H9 (cell line): ENCODE measurements around the gene LRRC40. TPM values are rescaled to one million over a fixed set of nuclear protein-coding genes. Genes with fewer than 3 reads are reported as not detected.

Experiments used
- DNase-seq: peaks from one replicate; pipeline ENCODE4 v3.0.0-alpha.2; 2017
- H2AFZ ChIP-seq: one replicate; pipeline ENCODE4 v1.6.1; 2013; ENCODE audit warnings: mild to moderate bottlenecking, low read length, control low read depth, moderate library complexity
- H2AK5ac ChIP-seq: 2 replicates; pipeline ENCODE4 v1.6.1; 2013; ENCODE audit warnings: low read length, control low read depth, mixed read lengths; ENCODE audit not compliant: insufficient read length
- H2BK120ac ChIP-seq: one replicate; pipeline ENCODE4 v1.6.1; 2013; ENCODE audit warnings: low read depth, mild to moderate bottlenecking, low read length, control low read depth, inconsistent platforms; ENCODE audit not compliant: poor library complexity, severe bottlenecking
- H2BK12ac ChIP-seq: 2 replicates; pipeline ENCODE4 v1.6.1; 2013; ENCODE audit warnings: low read length, control low read depth, mixed read lengths, low read depth; ENCODE audit not compliant: insufficient read length
- H2BK15ac ChIP-seq: 2 replicates; pipeline ENCODE4 v1.6.1; 2013; ENCODE audit warnings: low read depth, low read length, control low read depth
- H2BK20ac ChIP-seq: one replicate; pipeline ENCODE4 v1.6.1; 2013; ENCODE audit warnings: low read depth, mild to moderate bottlenecking, low read length, control low read depth, inconsistent platforms; ENCODE audit not compliant: poor library complexity, severe bottlenecking
- H2BK5ac ChIP-seq: 2 replicates; pipeline ENCODE4 v1.6.1; 2013; ENCODE audit warnings: low read length, control low read depth, mixed read lengths; ENCODE audit not compliant: insufficient read length
- H3K14ac ChIP-seq: 2 replicates; pipeline ENCODE4 v1.6.1; 2013; ENCODE audit warnings: low read length, control low read depth; ENCODE audit not compliant: insufficient read depth
- H3K18ac ChIP-seq: 2 replicates; pipeline ENCODE4 v1.6.1; 2013; ENCODE audit warnings: low read depth, mild to moderate bottlenecking, mixed read lengths, low read length, control low read depth; ENCODE audit not compliant: insufficient read length
- H3K23ac ChIP-seq: 2 replicates; pipeline ENCODE4 v1.6.1; 2013; ENCODE audit warnings: low read length, control low read depth, mixed read lengths, low read depth; ENCODE audit not compliant: insufficient read length
- H3K23me2 ChIP-seq: 2 replicates; pipeline ENCODE4 v1.6.1; 2013; ENCODE audit warnings: low read depth, mild to moderate bottlenecking, mixed read lengths, low read length, control low read depth; ENCODE audit not compliant: insufficient read length, poor library complexity, severe bottlenecking
- H3K27ac ChIP-seq: 2 replicates; pipeline ENCODE4 v1.5.1; 2013; ENCODE audit warnings: low read length, control low read depth, mixed read lengths, low read depth; ENCODE audit not compliant: insufficient read length
- H3K27me3 ChIP-seq: 2 replicates; pipeline ENCODE4 v1.6.1; 2013; ENCODE audit warnings: low read length, control low read depth, inconsistent platforms; ENCODE audit not compliant: insufficient read depth
- H3K4ac ChIP-seq: 2 replicates; pipeline ENCODE4 v1.6.1; 2013; ENCODE audit warnings: low read depth, mild to moderate bottlenecking, control low read depth, inconsistent platforms, low read length, moderate library complexity
- H3K4me1 ChIP-seq: 2 replicates; pipeline ENCODE4 v1.6.1; 2013; ENCODE audit warnings: low read length, control low read depth, inconsistent platforms; ENCODE audit not compliant: insufficient read depth
- H3K4me2 ChIP-seq: 2 replicates; pipeline ENCODE4 v1.6.1; 2013; ENCODE audit warnings: low read length, control low read depth, mixed read lengths; ENCODE audit not compliant: insufficient read length, insufficient read depth
- H3K56ac ChIP-seq: 2 replicates; pipeline ENCODE4 v1.6.1; 2013; ENCODE audit warnings: low read depth, mild to moderate bottlenecking, mixed read lengths, low read length, control low read depth; ENCODE audit not compliant: insufficient read length
- H3K79me1 ChIP-seq: 2 replicates; pipeline ENCODE4 v1.6.1; 2013; ENCODE audit warnings: low read depth, mild to moderate bottlenecking, moderate library complexity, low read length, control low read depth, inconsistent platforms; ENCODE audit not compliant: insufficient read depth, poor library complexity, severe bottlenecking
- H3K79me2 ChIP-seq: 2 replicates; pipeline ENCODE4 v1.6.1; 2013; ENCODE audit warnings: low read length, control low read depth, inconsistent platforms; ENCODE audit not compliant: insufficient read depth
- H3K9ac ChIP-seq: 2 replicates; pipeline ENCODE4 v1.6.1; 2013; ENCODE audit warnings: low read length, control low read depth, mixed read lengths; ENCODE audit not compliant: insufficient read length; ENCODE audit errors: extremely low read depth
- H3K9me3 ChIP-seq: one replicate; pipeline ENCODE4 v1.6.1; 2013; ENCODE audit warnings: low read depth, low read length, inconsistent platforms; ENCODE audit not compliant: control insufficient read depth
- H3T11ph ChIP-seq: one replicate; pipeline ENCODE4 v1.6.1; 2013; ENCODE audit warnings: mild to moderate bottlenecking, low read length, control low read depth, inconsistent platforms
- H4K20me1 ChIP-seq: one replicate; pipeline ENCODE4 v1.6.1; 2013; ENCODE audit not compliant: control insufficient read depth, insufficient read length, insufficient read depth
- H4K5ac ChIP-seq: 2 replicates; pipeline ENCODE4 v1.6.1; 2013; ENCODE audit warnings: low read depth, mild to moderate bottlenecking, mixed read lengths, low read length, control low read depth; ENCODE audit not compliant: insufficient read length
- H4K8ac ChIP-seq: replicated peaks from 2 replicates; pipeline ENCODE4 v1.6.1; 2013; ENCODE audit warnings: low read length, control low read depth, mixed read lengths, low read depth; ENCODE audit not compliant: insufficient read length
- H4K91ac ChIP-seq: 2 replicates; pipeline ENCODE4 v1.6.1; 2013; ENCODE audit warnings: low read depth, mild to moderate bottlenecking, moderate library complexity, mixed read lengths, low read length, control low read depth; ENCODE audit not compliant: insufficient read length
- H3K27ac Mint-ChIP-seq, 3 experiments: 2 replicates in 2 of 3; 3 replicates in 1 of 3; pipeline ENCODE4 v1.8.0; 2020 to 2021; ENCODE audit warnings: mixed read lengths in 3 of 3, mild to moderate bottlenecking in 1 of 3, moderate library complexity in 1 of 3
- H3K27me3 Mint-ChIP-seq: 2 replicates; pipeline ENCODE4 v1.8.0; 2021; ENCODE audit warnings: low read depth, mild to moderate bottlenecking, moderate library complexity, mixed read lengths
- H3K36me3 Mint-ChIP-seq, 3 experiments: 2 replicates in 2 of 3; 3 replicates in 1 of 3; pipeline ENCODE4 v1.8.0; 2020 to 2021; ENCODE audit warnings: low read depth in 3 of 3, mixed read lengths in 3 of 3; ENCODE audit not compliant: insufficient read depth in 1 of 3
- H3K4me1 Mint-ChIP-seq, 2 experiments: 2 replicates each; pipeline ENCODE4 v1.8.0; 2020; ENCODE audit warnings: mixed read lengths in 2 of 2
- H3K4me3 Mint-ChIP-seq, 2 experiments: 2 replicates in 1 of 2; 3 replicates in 1 of 2; pipeline ENCODE4 v1.8.0; 2020 to 2021; ENCODE audit warnings: mild to moderate bottlenecking in 2 of 2, mixed read lengths in 2 of 2, moderate library complexity in 1 of 2
- H3K9me3 Mint-ChIP-seq, 2 experiments: 2 replicates in 1 of 2; 3 replicates in 1 of 2; pipeline ENCODE4 v1.8.0; 2020; ENCODE audit warnings: mild to moderate bottlenecking in 2 of 2, mixed read lengths in 2 of 2, moderate library complexity in 1 of 2
- CTCF ChIP-seq: fragments of 200-600 bp; sonication (generic); conservative IDR thresholded peaks from 3 replicates; pipeline ENCODE4 v1.8.0; 2021; ENCODE audit warnings: antibody characterized with exemption, mild to moderate bottlenecking
- WGBS: extraction: QIAGEN DNeasy Blood & Tissue Kit; methylation state at CpG from one replicate; pipeline ENCODE4 v1.1.7; 2013; ENCODE audit warnings: missing lambda C conversion rate, low lambda C conversion rate, mixed read lengths; ENCODE audit not compliant: insufficient read length; ENCODE audit errors: extremely low coverage; 5-methylcytosine and 5-hydroxymethylcytosine counted together
- total RNA-seq: library from RNA; stranded (reverse); gene quantifications from 2 replicates; pipeline ENCODE4 v1.2.1, GENCODE V29; 2021

The LRRC40 gene
- total RNA-seq, 1 experiment from 2014 or later = 27.6 TPM

GRCh38 chr1:70112838-70113237, 92.5 kb downstream of the LRRC40 start:
- Histone ChIP-seq H2BK120ac (no peak overlapping the region), H2AFZ (no peak overlapping the region), H3K27ac (no peak overlapping the region), H4K5ac (no peak overlapping the region), H3K9me3 (no peaks in the 10 kb centered on the region), H3K27me3 (no peaks in the 10 kb centered on the region), H3K56ac (no peak overlapping the region), H2BK15ac (no peak overlapping the region), H3K79me2 (no peaks in the 10 kb centered on the region), H3T11ph (no peak overlapping the region), H4K91ac (no peak overlapping the region), H3K9ac (no peak overlapping the region), H3K4ac (no peak overlapping the region), H2AK5ac (no peak overlapping the region), H2BK20ac (no peak overlapping the region), H3K23me2 (no peaks in the 10 kb centered on the region), H3K14ac (no peak overlapping the region), H4K20me1 (no peaks in the 10 kb centered on the region), H2BK12ac (no peak overlapping the region), H3K4me2 (no peak overlapping the region), H3K18ac (no peak overlapping the region), H2BK5ac (no peak overlapping the region), H3K23ac (no peak overlapping the region), H4K8ac (no peak overlapping the region), H3K4me1 (no peaks in the 10 kb centered on the region), H3K79me1 (no peaks in the 10 kb centered on the region)
- no CpG with 5 or more reads among the region's 5 CpGs for WGBS
- peak; percentile 62 for TF ChIP-seq CTCF
- Mint-ChIP-seq H3K27me3 (no peaks in the 10 kb centered on the region), H3K4me1 (no peaks in the 10 kb centered on the region), H3K36me3 (no peaks in the 10 kb centered on the region), H3K27ac (no peak overlapping the region), H3K4me3 (no peak overlapping the region), H3K9me3 (no peaks in the 10 kb centered on the region)
- DNase-seq = no peak
